ENCODE data around the gene ZCWPW1.
A peak's percentile ranks its signal among the peaks of the same experiment; 100 is the strongest.

ZCWPW1 gene

GRCh38 chr7:100426516-100426915, 2.0 kb downstream of the ZCWPW1 start:
- Histone ChIP-seq H3K4me3 (ENCODE audit: low read depth, low read length) (no peak overlapping the region), H3K27me3 (replicated peaks) (no peaks in the 10 kb centered on the region), H3K36me3 (replicated peaks) (peaks cover under 1% of the 10 kb centered on the region), H3K27ac (no peak overlapping the region)
- no peak for DNase-seq
- no peak for TF ChIP-seq CTCF (IDR thresholded peaks at IDR 0.05; ENCODE audit: low read depth, low read length, missing control alignments)
- in situ Hi-C loops (cut with HindIII; ENCODE audit: low pct_ligation_motif_present, low sequenced_read_pairs): no loop called here

DNA sequence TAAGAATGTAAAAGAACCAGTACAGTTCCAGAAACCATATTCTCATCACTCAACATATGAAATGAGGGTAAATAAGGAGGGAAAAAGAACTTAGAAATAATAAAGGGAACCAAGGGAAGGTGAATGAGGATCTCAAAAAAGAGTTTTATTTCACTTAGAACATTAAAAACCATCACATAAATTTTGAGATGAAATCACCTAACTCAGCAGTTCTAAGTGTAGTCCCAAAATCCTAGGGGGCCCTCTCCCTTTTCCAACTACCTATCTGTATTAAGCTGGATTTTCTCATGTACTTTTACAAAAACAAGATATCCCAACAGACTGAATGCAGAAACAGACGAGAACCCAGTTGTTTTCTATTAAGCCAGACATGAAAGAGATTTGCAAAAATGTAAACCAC, 3.2 kb downstream of the ZCWPW1 start:
- in situ Hi-C loops (cut with HindIII; ENCODE audit: low pct_ligation_motif_present, low sequenced_read_pairs): no loop called here
- Histone ChIP-seq H3K4me3 (ENCODE audit: low read depth, low read length) (no peak overlapping the region), H3K27me3 (replicated peaks) (no peaks in the 10 kb centered on the region), H3K27ac (no peak overlapping the region), H3K36me3 (replicated peaks) (no peaks in the 10 kb centered on the region)
- no peak for DNase-seq
- no peak for TF ChIP-seq CTCF (IDR thresholded peaks at IDR 0.05; ENCODE audit: low read depth, low read length, missing control alignments)

GRCh38 chr7:100423315-100423714, 5.2 kb downstream of the ZCWPW1 start:
- no peak for DNase-seq
- Histone ChIP-seq H3K36me3 (replicated peaks) (no peaks in the 10 kb centered on the region), H3K27ac (no peak overlapping the region), H3K4me3 (ENCODE audit: low read depth, low read length) (no peak overlapping the region), H3K27me3 (replicated peaks) (no peaks in the 10 kb centered on the region)
- TF ChIP-seq CTCF (IDR thresholded peaks at IDR 0.05; ENCODE audit: low read depth, low read length, missing control alignments): no peak
- in situ Hi-C loops (cut with HindIII; ENCODE audit: low pct_ligation_motif_present, low sequenced_read_pairs): no loop called here

DNA sequence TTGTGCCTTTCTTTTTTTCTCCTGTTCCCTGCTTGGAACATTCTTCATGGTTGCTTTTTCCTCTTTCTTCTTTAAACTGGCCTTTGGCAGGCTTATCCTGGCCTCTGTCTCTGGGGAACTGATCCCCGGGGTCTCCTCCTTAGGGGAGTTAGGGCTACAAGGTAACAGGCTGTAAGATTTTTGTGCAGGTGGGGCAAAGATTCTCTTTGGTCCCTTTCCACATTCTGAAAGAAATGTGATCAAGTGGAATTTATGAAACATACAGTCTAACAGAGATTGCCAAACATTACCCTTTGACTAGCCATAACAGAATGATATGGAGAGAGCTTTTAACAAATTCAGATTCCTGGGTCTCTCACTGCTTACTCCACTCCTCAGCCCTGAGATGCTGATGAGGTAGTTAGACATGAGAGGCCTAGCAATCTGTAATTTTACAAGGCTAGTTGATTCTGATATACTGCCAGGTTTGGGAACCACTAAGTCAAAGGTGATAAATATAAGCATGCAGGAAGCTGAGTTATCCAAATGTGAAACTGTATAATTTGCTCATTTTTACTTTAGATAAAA, 8.8 kb downstream of the ZCWPW1 start:
- no peak overlapping the region for H3K4me3 ChIP-seq (ENCODE audit: low read depth, low read length)
- no peak for TF ChIP-seq CTCF (IDR thresholded peaks at IDR 0.05; ENCODE audit: low read depth, low read length, missing control alignments)
- H3K27me3 ChIP-seq (replicated peaks): no peaks in the 10 kb centered on the region
- H3K36me3 ChIP-seq (replicated peaks): no peaks in the 10 kb centered on the region
- in situ Hi-C loops (cut with HindIII; ENCODE audit: low pct_ligation_motif_present, low sequenced_read_pairs): no loop called here
- H3K27ac ChIP-seq: no peak overlapping the region
- no peak for DNase-seq

- Histone ChIP-seq H3K4me3 (ENCODE audit: low read depth, low read length) (no peak overlapping the region), H3K27ac (no peak overlapping the region), H3K27me3 (replicated peaks) (no peaks in the 10 kb centered on the region), H3K36me3 (replicated peaks) (no peaks in the 10 kb centered on the region)
- TF ChIP-seq CTCF (IDR thresholded peaks at IDR 0.05; ENCODE audit: low read depth, low read length, missing control alignments): peak; percentile 3
- DNase-seq: no peak
- in situ Hi-C loops (cut with HindIII; ENCODE audit: low pct_ligation_motif_present, low sequenced_read_pairs): no loop called here
Measured at GRCh38 chr7:100418930-100419659, 9.4 kb downstream of the ZCWPW1 start.

DNA sequence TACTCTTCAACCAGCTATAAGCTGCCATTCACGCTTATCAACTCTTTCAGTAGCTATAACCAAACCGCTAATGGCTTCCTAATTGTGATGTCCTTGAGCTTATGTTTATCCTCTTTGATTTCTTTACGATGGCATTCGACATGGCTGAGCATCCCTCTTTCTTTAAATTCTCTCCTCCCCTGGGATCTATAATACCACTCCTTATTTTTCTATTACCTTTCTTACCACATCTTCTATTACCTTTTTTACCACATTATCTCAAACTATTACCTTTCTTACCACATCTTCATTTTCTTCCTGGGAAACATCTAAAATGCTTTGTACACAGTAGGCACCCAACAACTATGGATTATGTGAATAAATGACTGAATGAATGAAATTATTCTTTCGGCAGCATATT, 13.1 kb downstream of the ZCWPW1 start:
- no peak overlapping the region for H3K27ac ChIP-seq
- DNase-seq: no peak
- no peaks in the 10 kb centered on the region for H3K36me3 ChIP-seq (replicated peaks)
- no peak for TF ChIP-seq CTCF (IDR thresholded peaks at IDR 0.05; ENCODE audit: low read depth, low read length, missing control alignments)
- H3K4me3 ChIP-seq (ENCODE audit: low read depth, low read length): no peak overlapping the region
- in situ Hi-C loops (cut with HindIII; ENCODE audit: low pct_ligation_motif_present, low sequenced_read_pairs): no loop called here
- H3K27me3 ChIP-seq (replicated peaks): peaks cover 5% of the 10 kb centered on the region

All from brain microvascular endothelial cell (primary cell).